ENCODE measurements around the gene LGALS12.
"Not testable (repeated sequence)": the region's sequence is repeated elsewhere in the genome, so short reads cannot be mapped to it uniquely, and the experiment has no call there.

LGALS12 gene

GRCh38 chr11:63547061-63547460 lies 41.2 kb downstream of the LGALS12 start:
- TF ChIP-seq CTCF (conservative IDR thresholded peaks at IDR 0.05): no peak

DNA sequence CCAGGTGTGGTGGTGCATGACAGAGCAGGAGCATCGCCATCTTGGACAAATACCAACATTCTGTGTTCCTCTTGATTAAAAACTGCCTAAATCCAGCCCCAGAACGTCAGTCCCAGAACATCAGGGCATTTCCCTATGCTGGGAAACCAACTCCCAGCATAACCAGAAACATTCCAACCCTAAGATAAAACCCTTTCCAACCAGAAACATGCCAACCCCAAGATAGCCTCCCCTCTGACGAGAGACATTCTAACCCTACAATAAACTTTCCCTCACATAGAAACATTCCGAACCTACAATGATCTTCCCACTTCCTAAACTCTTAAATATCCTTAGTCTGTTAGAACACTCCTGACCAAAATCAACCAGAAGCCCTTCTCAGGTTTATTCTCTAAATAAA lies 42.3 kb downstream of the LGALS12 start:
- H3K27ac ChIP-seq: no peak overlapping the region
- TF ChIP-seq CTCF (conservative IDR thresholded peaks at IDR 0.05): no peak

More at GRCh38 chr11:63547061-63547460, 41.2 kb downstream of the LGALS12 start:
- H3K27ac ChIP-seq: no peak overlapping the region

- TF ChIP-seq CTCF (conservative IDR thresholded peaks at IDR 0.05): no peak
These were observed 43.5 kb downstream of the LGALS12 start for GRCh38 chr11:63549411-63549810.

GRCh38 chr11:63550156-63550700 lies 44.3 kb downstream of the LGALS12 start:
- not testable (repeated sequence) for H3K27ac ChIP-seq

More at GRCh38 chr11:63549411-63549810, 43.5 kb downstream of the LGALS12 start:
- H3K27ac ChIP-seq: no peak overlapping the region

DNA sequence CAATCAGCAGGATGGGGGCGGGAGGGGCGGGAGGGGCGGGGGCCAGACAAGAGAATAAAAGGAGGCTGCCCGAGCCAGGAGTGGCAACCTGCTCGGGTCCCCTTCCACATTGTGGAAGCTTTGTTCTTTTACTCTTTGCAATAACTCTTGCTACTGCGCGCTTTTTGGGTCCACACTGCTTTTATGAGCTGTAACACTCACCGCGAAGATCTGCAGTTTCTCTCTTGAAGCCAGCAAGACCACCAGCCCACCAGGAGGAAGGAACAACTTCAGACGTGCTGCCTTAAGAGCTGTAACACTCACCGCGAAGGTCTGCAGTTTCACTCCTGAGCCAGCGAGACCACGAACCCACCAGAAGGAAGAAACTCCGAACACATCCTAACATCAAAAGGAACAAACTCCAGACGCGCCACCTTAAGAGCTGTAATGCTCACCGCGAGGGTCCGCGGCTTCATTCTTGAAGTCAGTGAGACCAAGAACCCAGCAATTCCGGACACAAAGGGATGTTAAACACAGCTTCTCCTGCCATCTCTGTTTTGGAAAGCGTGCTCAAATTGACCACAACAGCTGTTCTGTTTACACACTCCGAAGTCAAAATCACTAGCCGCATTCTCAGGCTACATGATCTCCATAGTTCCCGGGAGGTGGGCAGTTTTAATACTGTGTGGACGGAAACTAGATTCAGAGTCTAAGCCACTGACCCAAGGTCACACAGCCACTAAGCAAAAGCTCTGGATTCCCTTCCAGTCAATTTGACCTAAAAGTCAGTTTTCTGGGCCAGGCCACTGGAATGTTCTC lies 45.4 kb downstream of the LGALS12 start:
- H3K27ac ChIP-seq: no peak overlapping the region

GRCh38 chr11:63551889-63552266 lies 46.0 kb downstream of the LGALS12 start:
- H3K27ac ChIP-seq: no peak overlapping the region
- no peak for TF ChIP-seq CTCF (conservative IDR thresholded peaks at IDR 0.05)

More for the DNA sequence above, 45.4 kb downstream of the LGALS12 start:
- no peak for TF ChIP-seq CTCF (conservative IDR thresholded peaks at IDR 0.05)

GRCh38 chr11:63552921-63553320 lies 47.0 kb downstream of the LGALS12 start:
- H3K27ac ChIP-seq: no peak overlapping the region
- no peak for TF ChIP-seq CTCF (conservative IDR thresholded peaks at IDR 0.05)

- TF ChIP-seq CTCF (conservative IDR thresholded peaks at IDR 0.05): no peak
These were observed 47.9 kb downstream of the LGALS12 start for GRCh38 chr11:63553759-63554158.

More at GRCh38 chr11:63553759-63554158, 47.9 kb downstream of the LGALS12 start:
- no peak overlapping the region for H3K27ac ChIP-seq

Measured in VCaP (cell line).